ENCODE results near the gene ATP6V0A4.

GRCh38 chr7:138798836-138799235 lies 840 bp upstream of the ATP6V0A4 start:
- TF ChIP-seq POLR2AphosphoS5 (IDR thresholded peaks at IDR 0.05; ENCODE audit: low read depth) (no peak), REST (IDR thresholded peaks at IDR 0.05; ENCODE audit: insufficient replicate concordance, low read depth) (no peak), CTCF (IDR thresholded peaks at IDR 0.05; ENCODE audit: insufficient read depth, low read length) (no peak), GABPA (IDR thresholded peaks at IDR 0.05; ENCODE audit: low read depth) (no peak)
